ENCODE measurements around the gene NFAT5.
"Not testable (repeated sequence)": the region's sequence is repeated elsewhere in the genome, so short reads cannot be mapped to it uniquely, and the experiment has no call there.

The NFAT5 gene

GRCh38 chr16:69637206-69637865 lies 71.6 kb downstream of the NFAT5 start:
- DNase-seq (ENCODE audit: low read depth in 2 of 2), result not testable (repeated sequence)

- DNase-seq (ENCODE audit: low read depth in 2 of 2), result not testable (repeated sequence)
Observed at GRCh38 chr16:69643997-69644396, 78.2 kb downstream of the NFAT5 start.

- no peak for DNase-seq (ENCODE audit: low read depth in 2 of 2)
Observed at GRCh38 chr16:69644790-69645189, 79.0 kb downstream of the NFAT5 start.

GRCh38 chr16:69647020-69647419 lies 81.3 kb downstream of the NFAT5 start:
- DNase-seq (ENCODE audit: low read depth in 2 of 2), result no peak

- DNase-seq (ENCODE audit: low read depth in 2 of 2), result no peak
Observed at GRCh38 chr16:69651217-69651616, 85.5 kb downstream of the NFAT5 start.

GRCh38 chr16:69654280-69654931 lies 88.6 kb downstream of the NFAT5 start:
- no peak for DNase-seq (ENCODE audit: low read depth in 2 of 2)

GRCh38 chr16:69660166-69660565 lies 94.4 kb downstream of the NFAT5 start:
- DNase-seq (ENCODE audit: low read depth in 2 of 2), result no peak

- DNase-seq (ENCODE audit: low read depth in 2 of 2), result no peak
Observed at GRCh38 chr16:69662901-69663300, 97.1 kb downstream of the NFAT5 start.

- no peak for DNase-seq (ENCODE audit: low read depth in 2 of 2)
Observed at GRCh38 chr16:69663846-69664245, 98.1 kb downstream of the NFAT5 start.

GRCh38 chr16:69669577-69669976 lies 103.8 kb downstream of the NFAT5 start:
- DNase-seq (ENCODE audit: low read depth in 2 of 2), result no peak

GRCh38 chr16:69672315-69672997 lies 106.7 kb downstream of the NFAT5 start:
- DNase-seq (ENCODE audit: low read depth in 2 of 2), result no peak

GRCh38 chr16:69672998-69673713 lies 107.4 kb downstream of the NFAT5 start:
- no peak for DNase-seq (ENCODE audit: low read depth in 2 of 2)

GRCh38 chr16:69680358-69680757 lies 114.6 kb downstream of the NFAT5 start:
- DNase-seq (ENCODE audit: low read depth in 2 of 2), result no peak

- no peak for DNase-seq (ENCODE audit: low read depth in 2 of 2)
Observed at GRCh38 chr16:69688589-69688988, 122.8 kb downstream of the NFAT5 start.

GRCh38 chr16:69691980-69692911 lies 126.5 kb downstream of the NFAT5 start:
- DNase-seq (ENCODE audit: low read depth in 2 of 2), result no peak

- no peak for DNase-seq (ENCODE audit: low read depth in 2 of 2)
Observed at GRCh38 chr16:69693916-69694315, 128.2 kb downstream of the NFAT5 start.

- DNase-seq (ENCODE audit: low read depth in 2 of 2), result no peak
Observed at GRCh38 chr16:69698404-69698803, 132.6 kb downstream of the NFAT5 start.

GRCh38 chr16:69699915-69700314 lies 134.1 kb downstream of the NFAT5 start:
- DNase-seq (ENCODE audit: low read depth in 2 of 2), result no peak

GRCh38 chr16:69701452-69701851 lies 135.7 kb downstream of the NFAT5 start:
- DNase-seq (ENCODE audit: low read depth in 2 of 2), result no peak

GRCh38 chr16:69701866-69702265 lies 136.1 kb downstream of the NFAT5 start:
- DNase-seq (ENCODE audit: low read depth in 2 of 2), result no peak

- DNase-seq (ENCODE audit: low read depth in 2 of 2), result no peak
Observed at GRCh38 chr16:69703638-69704037, 137.9 kb downstream of the NFAT5 start.

All from fibroblast of skin of left biceps (primary cell).